Liver (tissue), 3 donors: ENCODE results near the gene KRT16.

Experiments used
- ATF3 ChIP-seq: IDR thresholded peaks from 2 replicates; pipeline ENCODE4 v1.6.1; 2016; ENCODE audit warnings: antibody characterized with exemption
- CTCF ChIP-seq: fragments of 150-350 bp; IDR thresholded peaks from 2 replicates; pipeline ENCODE4 v1.5.1; 2017; ENCODE audit warnings: improper control_type of control experiment, low read depth, low read length; ENCODE audit not compliant: missing input control
- FOXA1 ChIP-seq: IDR thresholded peaks from 2 replicates; pipeline ENCODE4 v1.6.1; 2016; ENCODE audit warnings: antibody characterized with exemption
- JUND ChIP-seq, 2 donors: IDR thresholded peaks; 2 replicates each; pipeline ENCODE4 v1.6.1; 2016; ENCODE audit warnings: antibody characterized with exemption in 2 of 2
- RAD21 ChIP-seq, 2 donors: IDR thresholded peaks; 2 replicates each; pipeline ENCODE4 v1.6.1; 2016; ENCODE audit warnings: antibody characterized with exemption in 2 of 2, mild to moderate bottlenecking in 2 of 2
- SP1 ChIP-seq: IDR thresholded peaks from 2 replicates; pipeline ENCODE4 v1.6.1; 2018; ENCODE audit warnings: antibody characterized with exemption, mild to moderate bottlenecking
- YY1 ChIP-seq: IDR thresholded peaks from 2 replicates; pipeline ENCODE4 v1.6.1; 2016; ENCODE audit warnings: antibody characterized with exemption, mild to moderate bottlenecking
- TF ChIP-seq, protein P1 (sequence below): IDR thresholded peaks from 2 replicates; pipeline ENCODE4 v1.6.1; 2016; ENCODE audit warnings: antibody characterized with exemption
- donor health status: healthy.
- donor health status: healthy.

DNA sequence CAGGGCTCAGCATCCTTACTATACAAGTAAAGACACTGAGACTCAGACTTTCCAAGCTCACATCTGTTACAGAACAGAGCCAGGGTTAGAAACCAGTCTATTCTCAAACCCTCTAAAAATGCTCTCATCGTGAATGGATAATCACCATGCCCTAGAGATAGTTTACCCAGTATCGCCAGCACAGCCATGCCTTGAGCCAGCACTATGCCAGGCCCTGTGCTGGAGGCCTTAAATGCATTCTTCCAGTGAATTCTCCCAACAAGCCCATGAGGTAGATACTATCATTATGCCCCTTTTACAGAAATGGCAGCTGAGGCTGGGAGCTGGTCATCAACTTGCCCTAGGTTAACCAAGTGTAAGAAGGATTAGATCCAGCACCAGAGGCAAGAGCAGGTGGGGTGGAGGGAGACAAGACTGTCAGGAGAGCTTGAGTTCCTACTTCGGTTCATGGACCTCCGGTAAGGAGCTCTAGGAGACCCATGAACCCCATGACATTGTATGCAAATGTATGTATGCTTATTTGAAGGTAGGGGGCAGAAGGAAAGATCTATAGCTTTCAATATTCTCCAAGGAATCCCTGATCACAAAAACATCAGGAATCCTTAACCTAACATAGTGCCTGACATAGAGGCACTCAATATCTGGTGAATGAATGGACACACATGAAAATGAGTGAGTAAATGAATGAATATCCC lies 31.1 kb downstream of the KRT16 start:
- no peak for TF ChIP-seq JUND (IDR thresholded peaks at IDR 0.05)
- no peak for TF ChIP-seq CTCF
- TF ChIP-seq, protein P1, sequence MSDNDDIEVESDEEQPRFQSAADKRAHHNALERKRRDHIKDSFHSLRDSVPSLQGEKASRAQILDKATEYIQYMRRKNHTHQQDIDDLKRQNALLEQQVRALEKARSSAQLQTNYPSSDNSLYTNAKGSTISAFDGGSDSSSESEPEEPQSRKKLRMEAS, result no peak
- TF ChIP-seq SP1, result no peak
- TF ChIP-seq YY1, result no peak
- no peak for TF ChIP-seq FOXA1
- no peak for TF ChIP-seq ATF3
- no peak for TF ChIP-seq RAD21 (IDR thresholded peaks at IDR 0.05)
